ENCODE data around the gene SLC49A3. TPM values are rescaled to one million over a fixed set of nuclear protein-coding genes. Genes with fewer than 3 reads are reported as not detected.
A peak's percentile ranks its signal among the peaks of the same experiment; 100 is the strongest.

Gene SLC49A3
- total and polyA plus RNA-seq, 2 of the 13 experiments (the other 11 are each of a cell fraction or from before 2014, with no cell fraction given) = 0.07 to 0.17 TPM

DNA sequence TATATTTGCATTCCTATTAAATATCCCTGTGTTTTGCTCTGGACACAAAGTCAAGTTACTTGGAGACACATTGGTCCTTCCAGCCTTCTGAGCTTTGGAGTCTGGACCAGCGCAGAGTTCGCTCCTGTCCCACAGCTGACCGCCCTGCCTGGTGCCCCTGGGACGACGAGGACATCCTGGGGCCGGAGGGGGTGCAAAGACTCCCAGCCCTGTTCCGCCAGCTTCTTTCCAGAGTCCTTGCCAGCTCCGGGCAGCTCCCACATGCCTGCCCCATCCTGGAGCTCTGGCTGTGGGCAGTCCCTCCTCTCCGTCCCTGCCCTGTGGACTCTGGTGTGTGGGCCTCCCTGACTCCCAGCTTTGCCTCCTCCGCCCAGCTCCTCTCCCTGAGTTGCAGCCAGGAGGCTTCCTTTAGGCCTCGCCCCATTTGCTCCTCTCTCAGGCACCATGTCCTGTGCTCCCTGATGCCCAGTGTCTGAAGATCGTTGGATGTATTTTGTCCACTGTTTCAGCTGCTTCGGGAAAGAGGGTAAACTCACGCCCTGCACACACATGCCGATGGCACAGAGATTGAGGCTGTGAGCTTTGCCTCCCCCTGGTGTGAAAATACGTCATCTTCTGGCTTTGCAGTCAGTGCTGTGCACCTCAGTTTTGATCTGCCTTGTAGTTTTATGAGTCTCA lies 11.8 kb upstream of the SLC49A3 start:
- in situ Hi-C loops (cut with HindIII; ENCODE audit: extremely low pct_ligation_motif_present, low pct_unique_long_range_greater_than_20kb) = no loop called here
- H3K36me3 ChIP-seq (replicated peaks in 1 of 2; ENCODE audit: control insufficient read depth in 1 of 2, insufficient read depth in 2 of 2, low read length in 2 of 2) = no peaks in the 10 kb centered on the region
- WGBS (ENCODE audit: low lambda C conversion rate) = 17% methylated on average over 9 of the region's 16 CpGs
- peak overlapping the region in 1 of 3 experiments; percentile 60; a peak in 1 of 6 replicates for H3K4me3 ChIP-seq (replicated peaks in 1 of 3; ENCODE audit: insufficient read depth in 1 of 3, low read depth in 2 of 3, low read length in 3 of 3)
- no peak overlapping the region for H3K9ac ChIP-seq (ENCODE audit: insufficient read depth, low read depth, low read length)
- FAIRE-seq (peak; percentile 75), DNase-seq (ENCODE audit: low spot score) (peak; percentile 41), ATAC-seq (peak; percentile 32)
- intact Hi-C loops (cut with micrococcal nuclease; ENCODE audit: unreplicated experiment) = no loop called here
- peaks cover 3 to 16% of the 10 kb centered on the region in 2 experiments; a peak in 2 of 5 replicates for H3K27me3 ChIP-seq (ENCODE audit: control insufficient read depth in 1 of 2, insufficient read depth in 2 of 2, low read length in 2 of 2)
- no peaks in the 10 kb centered on the region for H3K9me3 ChIP-seq (ENCODE audit: low read length)
- H3K4me2 ChIP-seq (ENCODE audit: low read depth, low read length) = peak overlapping the region; percentile 84
- no peaks in the 10 kb centered on the region for H4K20me1 ChIP-seq (ENCODE audit: insufficient read depth, low read length)
- BruUV-seq (replicated peaks) = no TSS peak
- H2AFZ ChIP-seq (ENCODE audit: low read length) = peak overlapping the region; percentile 27
- ChIA-PET CTCF (ENCODE audit: low intra/inter-chr PET ratio, low total read pairs) (interaction anchor here (2.7 kb wide), 1 partner anchor 17 kb away, joined by 7 read pairs; no protein-coding TSS in a partner anchor), POLR2A (interaction anchor here (1.1 to 1.6 kb wide), 3 partner anchors 14 to 23 kb away, joined by 3 to 15 read pairs (median 4); no protein-coding TSS in a partner anchor)
- H3K27ac ChIP-seq (ENCODE audit: extremely low read length, insufficient read depth, low read length) = no peak overlapping the region
- peaks cover 45% of the 10 kb centered on the region for H3K4me1 ChIP-seq (ENCODE audit: insufficient read depth, low read length)
- no peaks in the 10 kb centered on the region for H3K79me2 ChIP-seq (ENCODE audit: insufficient read depth, low read length)
- TF ChIP-seq ZNF232 (CRISPR knock-in tag; IDR thresholded peaks at IDR 0.05; ENCODE audit: borderline replicate concordance) = 0 out of 2 replicates have a peak, but pooled peaks have one; percentile 27
- no peak for TF ChIP-seq GABPA (IDR thresholded peaks at IDR 0.05; ENCODE audit: low read depth, low read length)
- no peak for TF ChIP-seq GABPA (CRISPR knock-in tag; IDR thresholded peaks at IDR 0.05; ENCODE audit: low read depth)
- no peak for TF ChIP-seq GATAD2A (CRISPR knock-in tag; IDR thresholded peaks at IDR 0.05)
- TF ChIP-seq MED1 (CRISPR knock-in tag; IDR thresholded peaks at IDR 0.05) = 0 out of 2 replicates have a peak, but pooled peaks have one; percentile 14
- no peak for TF ChIP-seq ZNF703 (CRISPR knock-in tag; IDR thresholded peaks at IDR 0.05; ENCODE audit: borderline replicate concordance)
- TF ChIP-seq, protein P1, sequence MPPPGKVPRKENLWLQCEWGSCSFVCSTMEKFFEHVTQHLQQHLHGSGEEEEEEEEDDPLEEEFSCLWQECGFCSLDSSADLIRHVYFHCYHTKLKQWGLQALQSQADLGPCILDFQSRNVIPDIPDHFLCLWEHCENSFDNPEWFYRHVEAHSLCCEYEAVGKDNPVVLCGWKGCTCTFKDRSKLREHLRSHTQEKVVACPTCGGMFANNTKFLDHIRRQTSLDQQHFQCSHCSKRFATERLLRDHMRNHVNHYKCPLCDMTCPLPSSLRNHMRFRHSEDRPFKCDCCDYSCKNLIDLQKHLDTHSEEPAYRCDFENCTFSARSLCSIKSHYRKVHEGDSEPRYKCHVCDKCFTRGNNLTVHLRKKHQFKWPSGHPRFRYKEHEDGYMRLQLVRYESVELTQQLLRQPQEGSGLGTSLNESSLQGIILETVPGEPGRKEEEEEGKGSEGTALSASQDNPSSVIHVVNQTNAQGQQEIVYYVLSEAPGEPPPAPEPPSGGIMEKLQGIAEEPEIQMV (CRISPR knock-in tag; IDR thresholded peaks at IDR 0.05; ENCODE audit: low read depth) = no peak
- TF ChIP-seq ATF7-NPFF (CRISPR knock-in tag; IDR thresholded peaks at IDR 0.05; ENCODE audit: low read depth) = no peak
- TF ChIP-seq ZBTB38 (CRISPR knock-in tag; IDR thresholded peaks at IDR 0.05) = no peak
- no peak for TF ChIP-seq GPN1 (CRISPR knock-in tag; IDR thresholded peaks at IDR 0.05; ENCODE audit: borderline replicate concordance)
- TF ChIP-seq, protein P2, sequence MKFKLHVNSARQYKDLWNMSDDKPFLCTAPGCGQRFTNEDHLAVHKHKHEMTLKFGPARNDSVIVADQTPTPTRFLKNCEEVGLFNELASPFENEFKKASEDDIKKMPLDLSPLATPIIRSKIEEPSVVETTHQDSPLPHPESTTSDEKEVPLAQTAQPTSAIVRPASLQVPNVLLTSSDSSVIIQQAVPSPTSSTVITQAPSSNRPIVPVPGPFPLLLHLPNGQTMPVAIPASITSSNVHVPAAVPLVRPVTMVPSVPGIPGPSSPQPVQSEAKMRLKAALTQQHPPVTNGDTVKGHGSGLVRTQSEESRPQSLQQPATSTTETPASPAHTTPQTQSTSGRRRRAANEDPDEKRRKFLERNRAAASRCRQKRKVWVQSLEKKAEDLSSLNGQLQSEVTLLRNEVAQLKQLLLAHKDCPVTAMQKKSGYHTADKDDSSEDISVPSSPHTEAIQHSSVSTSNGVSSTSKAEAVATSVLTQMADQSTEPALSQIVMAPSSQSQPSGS (CRISPR knock-in tag; IDR thresholded peaks at IDR 0.05) = 0 out of 2 replicates have a peak, but pooled peaks have one; percentile 18
- TF ChIP-seq, protein P3, sequence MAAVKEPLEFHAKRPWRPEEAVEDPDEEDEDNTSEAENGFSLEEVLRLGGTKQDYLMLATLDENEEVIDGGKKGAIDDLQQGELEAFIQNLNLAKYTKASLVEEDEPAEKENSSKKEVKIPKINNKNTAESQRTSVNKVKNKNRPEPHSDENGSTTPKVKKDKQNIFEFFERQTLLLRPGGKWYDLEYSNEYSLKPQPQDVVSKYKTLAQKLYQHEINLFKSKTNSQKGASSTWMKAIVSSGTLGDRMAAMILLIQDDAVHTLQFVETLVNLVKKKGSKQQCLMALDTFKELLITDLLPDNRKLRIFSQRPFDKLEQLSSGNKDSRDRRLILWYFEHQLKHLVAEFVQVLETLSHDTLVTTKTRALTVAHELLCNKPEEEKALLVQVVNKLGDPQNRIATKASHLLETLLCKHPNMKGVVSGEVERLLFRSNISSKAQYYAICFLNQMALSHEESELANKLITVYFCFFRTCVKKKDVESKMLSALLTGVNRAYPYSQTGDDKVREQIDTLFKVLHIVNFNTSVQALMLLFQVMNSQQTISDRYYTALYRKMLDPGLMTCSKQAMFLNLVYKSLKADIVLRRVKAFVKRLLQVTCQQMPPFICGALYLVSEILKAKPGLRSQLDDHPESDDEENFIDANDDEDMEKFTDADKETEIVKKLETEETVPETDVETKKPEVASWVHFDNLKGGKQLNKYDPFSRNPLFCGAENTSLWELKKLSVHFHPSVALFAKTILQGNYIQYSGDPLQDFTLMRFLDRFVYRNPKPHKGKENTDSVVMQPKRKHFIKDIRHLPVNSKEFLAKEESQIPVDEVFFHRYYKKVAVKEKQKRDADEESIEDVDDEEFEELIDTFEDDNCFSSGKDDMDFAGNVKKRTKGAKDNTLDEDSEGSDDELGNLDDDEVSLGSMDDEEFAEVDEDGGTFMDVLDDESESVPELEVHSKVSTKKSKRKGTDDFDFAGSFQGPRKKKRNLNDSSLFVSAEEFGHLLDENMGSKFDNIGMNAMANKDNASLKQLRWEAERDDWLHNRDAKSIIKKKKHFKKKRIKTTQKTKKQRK (IDR thresholded peaks at IDR 0.05; ENCODE audit: low read length) = no peak
- no peak for TF ChIP-seq ZSCAN25 (CRISPR knock-in tag; IDR thresholded peaks at IDR 0.05)
- TF ChIP-seq, protein P4, sequence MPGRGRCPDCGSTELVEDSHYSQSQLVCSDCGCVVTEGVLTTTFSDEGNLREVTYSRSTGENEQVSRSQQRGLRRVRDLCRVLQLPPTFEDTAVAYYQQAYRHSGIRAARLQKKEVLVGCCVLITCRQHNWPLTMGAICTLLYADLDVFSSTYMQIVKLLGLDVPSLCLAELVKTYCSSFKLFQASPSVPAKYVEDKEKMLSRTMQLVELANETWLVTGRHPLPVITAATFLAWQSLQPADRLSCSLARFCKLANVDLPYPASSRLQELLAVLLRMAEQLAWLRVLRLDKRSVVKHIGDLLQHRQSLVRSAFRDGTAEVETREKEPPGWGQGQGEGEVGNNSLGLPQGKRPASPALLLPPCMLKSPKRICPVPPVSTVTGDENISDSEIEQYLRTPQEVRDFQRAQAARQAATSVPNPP (CRISPR knock-in tag; IDR thresholded peaks at IDR 0.05) = no peak
- TF ChIP-seq NFKB2 (CRISPR knock-in tag; IDR thresholded peaks at IDR 0.05; ENCODE audit: borderline replicate concordance) = 0 out of 2 replicates have a peak, but pooled peaks have one; percentile 25
